Measurements from ENCODE around the gene C1orf174. TPM values are rescaled to one million over a fixed set of nuclear protein-coding genes. Genes with fewer than 3 reads are reported as not detected.

C1orf174 gene
- total and polyA plus RNA-seq, 4 donors: 10.8 to 19.3 (median 17.6) TPM

GRCh38 chr1:3871451-3871805 is 28.6 kb downstream of the C1orf174 start:
- Histone ChIP-seq H3K9me3 (ENCODE audit: control insufficient read depth in 4 of 4, insufficient read depth in 3 of 4, low read length in 3 of 4) (no peaks in the 10 kb centered on the region), H3K27ac (ENCODE audit: low read depth in 1 of 2, low read length in 1 of 2) (no peak overlapping the region), H3K36me3 (ENCODE audit: control insufficient read depth in 4 of 4, insufficient read depth in 4 of 4, low read length in 4 of 4) (peaks cover 3 to 54% (median 23%) of the 10 kb centered on the region in 4 donors), H3K4me1 (ENCODE audit: control insufficient read depth in 5 of 5, insufficient read depth in 5 of 5, low read length in 5 of 5) (peaks cover 0 to 2% (median 0%) of the 10 kb centered on the region in 5 donors), H3K27me3 (ENCODE audit: control insufficient read depth in 3 of 3, insufficient read depth in 3 of 3, low read length in 2 of 3) (no peaks in the 10 kb centered on the region), H3K9ac (ENCODE audit: insufficient read depth in 1 of 2, low read length in 2 of 2) (no peak overlapping the region), H3K4me3 (no peak overlapping the region)
- no peak for ATAC-seq (ENCODE audit: insufficient read depth, low FRiP score)
- no peak for TF ChIP-seq CTCF (IDR thresholded peaks at IDR 0.05; ENCODE audit: control extremely low read depth, extremely low read depth)
- WGBS, 2 donors: 96% methylated on average over 7 of the region's 7 CpGs
- DNase-seq: no peak

- Histone ChIP-seq H3K4me1 (ENCODE audit: control insufficient read depth in 5 of 5, insufficient read depth in 5 of 5, low read length in 5 of 5) (peaks cover 0 to 2% (median 0%) of the 10 kb centered on the region in 5 donors), H3K9ac (ENCODE audit: insufficient read depth in 1 of 2, low read length in 2 of 2) (no peak overlapping the region), H3K27me3 (ENCODE audit: control insufficient read depth in 3 of 3, insufficient read depth in 3 of 3, low read length in 2 of 3) (no peaks in the 10 kb centered on the region), H3K27ac (ENCODE audit: low read depth in 1 of 2, low read length in 1 of 2) (no peak overlapping the region), H3K9me3 (ENCODE audit: control insufficient read depth in 4 of 4, insufficient read depth in 3 of 4, low read length in 3 of 4) (no peaks in the 10 kb centered on the region), H3K4me3 (no peak overlapping the region), H3K36me3 (ENCODE audit: control insufficient read depth in 4 of 4, insufficient read depth in 4 of 4, low read length in 4 of 4) (peaks cover 3 to 48% (median 22%) of the 10 kb centered on the region in 4 donors)
- ATAC-seq (ENCODE audit: insufficient read depth, low FRiP score) (no peak), DNase-seq (no peak)
- 87 to 89% methylated on average over 18 of the region's 18 CpGs for WGBS, 2 donors
- TF ChIP-seq CTCF (IDR thresholded peaks at IDR 0.05; ENCODE audit: control extremely low read depth, extremely low read depth): no peak
Measured at GRCh38 chr1:3869751-3870301, 30.2 kb downstream of the C1orf174 start.

GRCh38 chr1:3868464-3869006 is 31.5 kb downstream of the C1orf174 start:
- Histone ChIP-seq H3K4me3 (no peak overlapping the region), H3K27me3 (ENCODE audit: control insufficient read depth in 3 of 3, insufficient read depth in 3 of 3, low read length in 2 of 3) (no peaks in the 10 kb centered on the region), H3K9me3 (ENCODE audit: control insufficient read depth in 4 of 4, insufficient read depth in 3 of 4, low read length in 3 of 4) (no peaks in the 10 kb centered on the region), H3K9ac (ENCODE audit: insufficient read depth in 1 of 2, low read length in 2 of 2) (no peak overlapping the region), H3K36me3 (ENCODE audit: control insufficient read depth in 4 of 4, insufficient read depth in 4 of 4, low read length in 4 of 4) (peaks cover 0 to 42% (median 14%) of the 10 kb centered on the region in 4 donors), H3K4me1 (ENCODE audit: control insufficient read depth in 5 of 5, insufficient read depth in 5 of 5, low read length in 5 of 5) (peaks cover 0 to 2% (median 0%) of the 10 kb centered on the region in 5 donors), H3K27ac (ENCODE audit: low read depth in 1 of 2, low read length in 1 of 2) (no peak overlapping the region)
- DNase-seq (no peak), ATAC-seq (ENCODE audit: insufficient read depth, low FRiP score) (no peak)
- no peak for TF ChIP-seq CTCF (IDR thresholded peaks at IDR 0.05; ENCODE audit: control extremely low read depth, extremely low read depth)
- 85 to 88% methylated on average over 13 of the region's 13 CpGs for WGBS, 2 donors
